NOMO-1 (cell line): ENCODE results near the gene SKI.

Experiments
- DNase-seq, 2 experiments: peaks; one replicate each; lab custom pipeline; 2025; ENCODE audit not compliant: unreplicated experiment in 2 of 2; lab: John Stamatoyannopoulos, UW

Gene SKI

GRCh38 chr1:2228157-2228594, at the start of gene SKI:
Gene SKI (plus strand): TSS chr1:2228319. CDS start chr1:2228767, 448 bp downstream.
- DNase-seq, result no peak

DNA sequence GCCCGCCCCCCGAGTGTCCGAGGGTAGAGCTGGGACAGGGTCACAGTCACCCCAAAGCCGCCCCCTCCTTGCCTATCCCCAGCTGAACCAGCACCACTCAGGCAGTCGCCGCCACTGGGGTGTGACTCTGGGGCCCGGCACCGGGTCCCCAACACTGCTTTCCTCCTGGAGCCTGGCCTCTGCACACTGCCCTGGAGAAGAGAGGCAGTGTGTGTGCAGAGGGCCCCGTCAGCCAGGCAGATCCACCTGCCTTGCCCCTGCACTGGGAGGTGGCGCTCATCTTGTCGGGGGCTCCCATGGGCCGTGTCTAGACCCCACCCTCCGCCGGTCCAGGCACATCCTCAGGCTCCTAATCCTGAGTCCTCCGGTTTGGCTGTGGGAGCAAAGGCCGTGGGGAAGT, 49.2 kb upstream of the SKI start:
- DNase-seq, result no peak

DNA sequence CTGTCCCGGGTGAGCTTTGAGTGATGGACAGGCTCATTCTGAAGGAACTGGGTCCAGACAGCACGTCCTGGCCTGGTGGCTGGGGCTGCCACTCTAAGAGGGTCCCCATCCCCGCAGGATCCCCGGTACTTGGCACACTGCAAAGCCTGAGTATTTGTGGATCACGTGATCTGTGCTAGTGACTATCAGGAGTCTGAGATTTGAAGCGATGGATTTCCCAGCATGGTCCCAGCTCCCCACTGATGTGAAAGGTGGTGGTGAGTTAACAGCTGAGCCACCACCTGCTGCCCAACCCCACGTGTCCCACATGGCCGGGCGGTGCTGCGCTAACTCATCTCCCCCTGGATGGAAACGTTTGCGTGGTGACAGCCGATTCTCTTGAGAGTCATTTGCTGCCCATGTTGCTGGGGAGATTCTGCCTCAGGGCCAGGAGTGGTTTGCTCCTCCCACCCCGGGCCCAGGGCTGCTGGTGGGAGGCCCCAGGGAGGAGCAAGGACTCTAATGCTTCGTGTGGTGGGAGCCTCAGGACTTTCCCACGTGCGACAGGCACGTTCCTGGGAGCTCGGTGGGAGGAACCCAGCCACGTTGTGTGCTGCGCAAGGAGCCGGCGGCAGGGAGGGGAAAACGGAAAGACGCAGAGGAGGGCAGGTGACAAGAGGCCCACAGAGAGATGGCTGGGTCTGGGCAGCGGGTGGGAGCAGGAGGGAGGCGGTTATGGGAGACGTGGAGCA, 48.7 kb upstream of the SKI start:
- DNase-seq, result no peak

DNA sequence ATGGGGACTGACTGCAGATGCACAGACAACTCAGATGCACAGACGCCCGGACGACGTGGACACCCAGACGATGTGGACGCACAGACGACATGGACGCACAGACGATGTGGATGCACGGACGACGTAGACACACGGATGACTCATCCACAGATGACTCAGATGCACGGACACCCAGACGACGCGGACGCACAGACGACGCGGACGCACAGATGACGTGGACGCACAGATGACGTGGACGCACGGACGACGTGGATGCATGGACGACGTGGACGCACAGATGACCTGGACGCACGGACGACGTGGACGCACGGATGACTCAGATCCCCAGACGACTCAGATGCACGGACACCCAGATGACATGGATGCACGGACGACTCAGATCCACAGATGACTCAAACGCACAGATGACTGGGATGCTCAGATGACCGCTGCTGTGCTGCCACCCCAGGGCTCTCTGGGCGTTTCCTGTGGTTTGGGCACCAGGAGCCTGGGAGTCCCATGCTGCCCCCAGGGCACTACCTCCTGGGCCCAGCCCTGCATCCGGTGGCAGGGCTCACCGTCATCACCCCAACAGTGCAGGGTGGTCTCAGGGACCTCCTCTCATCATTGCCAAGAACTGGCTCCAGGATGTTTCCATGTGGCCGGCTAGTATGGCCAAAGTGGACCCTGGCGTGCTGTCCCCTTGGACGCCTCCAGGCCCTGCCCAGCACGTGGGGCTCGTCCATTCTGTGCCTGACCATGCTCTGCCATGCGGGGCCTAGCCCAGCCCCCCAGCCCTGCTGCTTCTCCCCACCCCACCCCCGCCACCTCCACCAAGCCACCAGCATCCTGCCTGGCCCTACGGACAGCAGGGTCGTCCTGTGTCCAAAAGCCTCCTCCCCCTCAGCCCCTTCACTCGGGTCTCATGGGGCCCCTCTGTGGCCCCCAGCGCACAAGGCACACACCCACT, 47.5 kb upstream of the SKI start:
- no peak for DNase-seq

- DNase-seq, result no peak
Observed at GRCh38 chr1:2181271-2181670, 46.8 kb upstream of the SKI start.

GRCh38 chr1:2181752-2182151, 46.4 kb upstream of the SKI start:
- DNase-seq, result no peak

GRCh38 chr1:2182376-2182775, 45.7 kb upstream of the SKI start:
- DNase-seq, result no peak

DNA sequence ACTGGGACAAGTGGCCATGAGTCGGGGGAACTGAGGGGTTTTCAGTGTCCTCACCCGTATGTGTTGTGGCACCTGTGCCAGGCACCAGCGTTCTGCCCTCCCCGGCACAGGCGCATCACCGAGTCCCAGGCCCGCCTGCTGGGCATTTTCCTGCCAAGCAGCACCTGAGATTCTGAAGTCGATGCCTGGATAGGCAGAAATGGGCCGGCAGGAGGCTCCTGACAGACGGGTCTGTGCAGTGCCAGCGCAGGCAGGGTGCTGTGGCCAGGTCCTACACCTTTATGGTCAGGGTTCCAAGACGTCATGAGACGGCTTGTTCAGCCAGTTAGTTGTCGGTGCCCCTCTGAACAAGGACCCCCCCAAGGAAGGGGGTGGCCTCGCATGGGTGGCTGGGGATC, 44.2 kb upstream of the SKI start:
- DNase-seq, result no peak

DNA sequence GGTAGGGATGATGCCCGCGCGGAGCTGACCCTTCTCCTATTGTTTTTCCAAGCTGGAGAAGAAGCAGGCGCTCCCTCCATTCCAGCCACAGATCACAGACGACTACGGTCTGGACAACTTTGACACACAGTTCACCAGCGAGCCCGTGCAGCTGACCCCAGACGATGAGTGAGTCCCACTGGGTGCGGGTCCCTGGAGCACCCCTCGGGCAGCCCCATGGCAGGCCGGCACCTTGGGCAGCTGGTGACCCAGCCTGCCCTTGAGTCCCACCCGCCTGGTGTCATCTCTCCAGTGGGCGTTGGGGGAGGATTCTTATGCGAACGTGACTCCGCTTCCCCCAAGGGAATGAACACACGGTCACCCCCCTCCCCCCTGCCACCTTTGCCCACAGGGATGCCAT, 43.6 kb upstream of the SKI start:
- no peak for DNase-seq

DNA sequence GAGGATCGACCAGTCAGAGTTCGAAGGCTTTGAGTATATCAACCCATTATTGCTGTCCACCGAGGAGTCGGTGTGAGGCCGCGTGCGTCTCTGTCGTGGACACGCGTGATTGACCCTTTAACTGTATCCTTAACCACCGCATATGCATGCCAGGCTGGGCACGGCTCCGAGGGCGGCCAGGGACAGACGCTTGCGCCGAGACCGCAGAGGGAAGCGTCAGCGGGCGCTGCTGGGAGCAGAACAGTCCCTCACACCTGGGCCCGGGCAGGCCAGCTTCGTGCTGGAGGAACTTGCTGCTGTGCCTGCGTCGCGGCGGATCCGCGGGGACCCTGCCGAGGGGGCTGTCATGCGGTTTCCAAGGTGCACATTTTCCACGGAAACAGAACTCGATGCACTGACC, 43.2 kb upstream of the SKI start:
- DNase-seq, result no peak

- no peak for DNase-seq
Observed at GRCh38 chr1:2185880-2186855, 42.0 kb upstream of the SKI start.

DNA sequence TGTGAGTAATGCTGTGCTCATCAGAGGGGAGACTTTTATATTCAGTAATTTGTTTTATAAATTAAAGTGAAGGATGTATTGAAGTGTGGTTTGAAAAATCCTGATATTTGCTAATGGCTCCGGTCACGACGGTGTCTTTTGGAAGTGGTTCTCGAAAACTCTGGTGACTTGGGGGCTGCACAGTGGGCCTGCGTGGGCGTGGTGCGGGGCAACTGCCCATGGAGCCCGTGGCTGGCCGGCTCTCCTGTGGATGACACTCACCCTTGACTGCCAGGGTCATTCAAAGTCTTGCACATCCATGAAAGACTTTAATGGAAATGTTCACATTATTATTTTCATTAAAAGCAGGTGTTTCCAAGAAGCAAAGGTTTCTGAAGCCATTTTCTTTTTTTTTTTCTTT, 41.2 kb upstream of the SKI start:
- DNase-seq, result no peak

GRCh38 chr1:2187619-2188018, 40.5 kb upstream of the SKI start:
- DNase-seq, result no peak

GRCh38 chr1:2188336-2188735, 39.8 kb upstream of the SKI start:
- no peak for DNase-seq

- DNase-seq, result peak; percentile 72 to 73
Observed at GRCh38 chr1:2189459-2190425, 38.4 kb upstream of the SKI start.

- DNase-seq, result no peak
Observed at GRCh38 chr1:2190491-2190976, 37.6 kb upstream of the SKI start.

DNA sequence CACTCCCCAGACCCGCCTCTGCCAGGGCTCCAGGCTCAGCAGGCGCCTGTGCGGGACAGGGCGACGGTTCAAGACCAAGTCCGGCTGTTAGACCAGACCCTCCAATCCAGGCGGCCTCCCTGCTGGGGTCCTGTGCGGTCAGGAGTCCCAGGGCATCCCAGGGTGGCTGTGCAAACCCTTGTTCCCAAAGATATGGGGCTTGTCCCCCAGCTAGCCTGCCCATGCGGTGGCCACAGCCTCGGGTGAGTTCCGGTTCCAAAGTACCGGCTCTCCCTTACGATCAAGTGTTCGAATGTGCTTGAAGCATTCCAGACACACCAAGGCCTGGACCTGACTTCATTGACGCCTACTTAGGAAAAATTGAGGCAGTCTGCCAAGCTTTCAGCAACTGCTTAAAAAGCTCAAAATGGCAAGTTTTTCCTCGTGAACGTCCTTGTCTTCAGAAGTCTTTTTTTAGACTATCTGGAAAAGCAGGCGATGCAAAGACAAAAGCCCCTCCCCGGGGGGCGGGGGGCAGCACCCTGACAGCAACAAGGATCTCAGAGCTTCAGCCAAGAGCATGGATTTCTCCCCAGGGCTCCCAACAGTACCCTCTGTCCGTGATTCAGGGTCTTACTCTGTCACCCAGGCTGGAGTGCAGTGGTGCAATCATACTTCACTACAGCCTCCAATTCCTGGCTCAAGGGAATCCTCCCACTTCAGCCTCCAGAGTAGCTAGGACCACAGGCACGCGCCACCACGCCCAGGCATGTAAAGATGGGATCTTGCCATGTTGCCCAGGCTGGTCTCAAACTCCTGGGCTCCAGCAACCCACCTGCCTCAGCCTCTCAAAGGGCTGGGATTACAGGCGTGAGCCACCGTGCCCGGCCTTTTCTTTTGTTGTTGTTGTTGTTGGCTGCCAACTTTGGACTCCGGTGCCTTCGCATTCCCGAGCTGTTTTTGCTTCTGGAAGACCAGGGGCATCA, 35.8 kb upstream of the SKI start:
- no peak for DNase-seq

DNA sequence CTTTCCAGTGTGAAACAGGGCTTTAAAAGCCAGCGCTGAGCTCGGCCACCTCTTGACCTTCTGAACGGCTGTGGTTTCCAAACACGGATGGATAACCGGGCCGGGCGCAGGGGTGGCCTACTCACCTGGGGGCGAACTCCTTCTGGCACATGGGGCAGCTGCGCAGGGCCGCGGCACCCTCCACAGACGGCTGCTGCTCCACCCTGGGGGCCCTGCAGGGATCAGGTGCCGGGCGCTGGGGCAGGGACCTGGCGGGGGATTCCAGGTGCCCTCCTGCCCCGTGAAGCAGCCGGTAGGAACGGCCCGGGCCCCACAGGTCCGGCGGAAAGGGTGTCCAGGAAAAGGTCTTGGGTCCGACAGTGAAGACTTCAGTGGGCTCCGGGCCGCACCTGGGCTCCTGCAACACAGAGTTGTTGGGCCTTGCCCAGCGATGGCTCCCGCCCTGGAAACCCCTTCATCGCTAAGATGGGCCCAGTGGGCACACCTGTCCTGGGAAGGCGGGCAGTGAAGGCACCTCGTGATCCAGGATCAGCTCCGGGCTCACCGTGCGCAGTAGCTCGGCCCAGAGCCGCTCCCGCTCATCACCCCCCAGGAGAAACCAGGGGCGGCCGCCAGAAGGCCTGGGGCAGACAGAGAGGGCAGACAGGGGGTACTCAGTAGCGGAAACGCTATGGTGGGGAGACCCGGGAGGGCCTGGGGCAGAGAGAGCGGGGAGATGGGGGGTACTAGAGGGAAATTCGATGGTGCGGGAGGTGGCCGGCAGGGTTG, 34.4 kb upstream of the SKI start:
- DNase-seq, result no peak
